GM18526 (cell line): ENCODE measurements around the gene PXK.

Experiments used
- POLR2A ChIP-seq: IDR thresholded peaks from 3 replicates; pipeline ENCODE4 v1.6.1; 2011; ENCODE audit not compliant: insufficient read length; ENCODE audit errors: extremely low read depth

PXK gene

DNA sequence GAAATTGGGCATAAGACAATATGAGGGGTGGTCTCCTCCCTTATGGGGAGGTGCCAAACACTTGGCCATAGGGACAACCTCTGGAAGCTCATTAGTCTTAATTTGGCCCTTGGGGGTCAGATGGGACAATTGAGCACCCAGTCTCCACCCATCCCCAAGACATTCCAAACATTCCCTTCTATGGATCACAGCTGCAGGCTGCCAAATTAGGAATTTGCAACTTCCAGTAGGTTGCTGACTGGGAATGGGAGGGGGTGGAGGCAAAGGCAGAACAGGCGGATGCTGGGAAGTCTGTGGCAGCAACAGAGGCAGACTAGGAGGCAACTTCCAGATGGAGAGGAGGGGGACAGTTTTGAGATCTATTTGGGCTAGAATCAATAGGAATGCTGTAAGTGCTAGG is 102.3 kb downstream of the PXK start:
- TF ChIP-seq POLR2A: no peak

DNA sequence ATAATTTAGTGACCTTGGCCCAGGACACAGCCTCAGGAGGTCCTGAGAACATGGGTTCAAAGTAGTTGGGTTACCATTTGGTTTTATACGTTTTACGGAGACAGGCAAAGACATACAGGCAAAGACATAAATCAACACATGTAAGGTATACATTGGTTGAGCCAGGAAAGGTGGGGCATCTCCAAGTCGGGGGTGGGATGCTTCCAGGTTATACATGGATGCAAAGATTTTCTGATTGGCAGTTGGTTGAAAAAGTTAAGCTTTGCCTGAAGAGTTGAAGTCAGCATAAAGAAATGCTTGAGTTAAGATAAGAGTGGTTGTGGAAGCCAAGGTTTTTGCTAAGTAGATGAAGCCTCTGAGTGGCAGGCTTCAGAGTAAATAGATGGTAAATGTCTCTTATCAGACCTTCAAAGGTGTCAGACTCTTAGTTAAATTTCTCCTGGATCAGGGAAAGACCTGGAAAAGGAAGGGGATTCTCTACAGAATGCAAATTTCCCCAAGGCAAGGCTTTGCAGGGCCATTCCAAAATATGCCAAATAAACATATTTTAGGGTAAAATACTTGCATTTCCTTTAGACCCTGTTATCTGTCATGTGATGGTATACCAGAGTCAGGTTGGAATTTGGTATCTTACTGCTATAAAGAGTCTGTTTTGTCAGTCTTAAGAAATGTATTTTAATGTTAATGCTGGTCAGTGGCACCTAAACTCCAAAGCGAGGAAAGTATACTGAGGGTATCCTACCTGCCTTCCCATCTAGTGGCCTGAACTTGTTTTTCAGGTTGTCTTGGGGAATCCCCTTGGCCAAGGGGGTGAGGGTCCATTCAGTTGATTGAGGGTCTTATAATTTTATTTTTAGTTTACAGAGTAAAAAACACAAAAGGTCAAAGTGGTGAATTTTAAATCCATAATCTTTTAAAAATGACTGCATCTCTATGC is 109.1 kb downstream of the PXK start:
- no peak for TF ChIP-seq POLR2A

DNA sequence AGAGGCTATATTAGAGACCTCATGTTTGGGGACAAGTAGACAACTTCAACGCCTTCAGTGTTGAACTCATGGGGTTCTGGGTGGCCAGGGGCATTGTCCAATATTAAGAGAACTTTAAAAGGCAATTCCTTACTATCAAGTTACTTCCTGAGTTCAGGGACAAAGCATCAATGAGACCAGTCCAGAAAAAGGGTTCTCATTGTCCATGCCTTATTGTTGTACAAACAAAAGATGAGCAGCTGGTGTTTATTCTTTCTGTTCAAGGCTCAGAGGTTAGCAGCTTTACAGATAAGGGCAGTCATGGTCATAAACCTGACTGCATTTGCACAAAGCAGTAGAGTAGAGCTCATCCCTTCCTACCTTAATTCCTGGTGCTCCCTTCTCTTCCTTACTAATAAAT is 119.5 kb downstream of the PXK start:
- TF ChIP-seq POLR2A: no peak

DNA sequence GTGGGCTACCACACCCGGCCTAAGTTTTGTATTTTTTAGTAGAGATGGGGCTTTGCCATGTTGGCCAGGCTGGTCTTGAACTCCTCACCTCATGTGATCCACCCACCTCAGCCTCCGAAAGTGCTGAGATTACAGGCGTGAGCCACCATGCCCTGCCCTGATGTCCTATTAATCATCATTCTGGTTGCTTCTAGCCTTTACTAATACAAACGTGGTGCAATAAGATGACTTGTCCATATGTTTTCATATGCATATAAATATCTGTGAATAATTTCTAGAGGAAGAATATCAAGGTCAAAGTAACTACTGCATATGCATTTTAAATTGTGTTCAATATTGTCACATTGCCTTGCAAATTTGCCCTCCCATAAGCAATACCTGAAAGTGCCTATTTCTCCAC is 126.5 kb downstream of the PXK start:
- no peak for TF ChIP-seq POLR2A

DNA sequence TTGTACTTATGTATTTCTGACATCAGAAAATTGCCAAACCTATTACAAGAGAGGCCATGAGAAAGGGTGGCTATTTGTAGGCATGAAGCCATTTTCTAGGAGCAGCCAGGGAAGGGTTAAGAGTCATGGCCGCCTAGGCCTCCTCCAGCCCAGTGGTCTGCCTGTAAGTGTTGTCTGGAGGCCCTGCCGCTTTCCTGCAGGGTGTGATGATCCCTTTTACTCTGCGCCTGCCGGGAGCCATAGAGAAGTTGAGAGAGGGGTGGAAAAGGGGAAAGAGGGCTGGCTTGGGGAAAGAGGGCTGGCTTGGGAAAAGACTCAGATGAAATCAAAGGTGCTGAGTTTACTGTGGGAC is 130.1 kb downstream of the PXK start:
- TF ChIP-seq POLR2A: no peak

DNA sequence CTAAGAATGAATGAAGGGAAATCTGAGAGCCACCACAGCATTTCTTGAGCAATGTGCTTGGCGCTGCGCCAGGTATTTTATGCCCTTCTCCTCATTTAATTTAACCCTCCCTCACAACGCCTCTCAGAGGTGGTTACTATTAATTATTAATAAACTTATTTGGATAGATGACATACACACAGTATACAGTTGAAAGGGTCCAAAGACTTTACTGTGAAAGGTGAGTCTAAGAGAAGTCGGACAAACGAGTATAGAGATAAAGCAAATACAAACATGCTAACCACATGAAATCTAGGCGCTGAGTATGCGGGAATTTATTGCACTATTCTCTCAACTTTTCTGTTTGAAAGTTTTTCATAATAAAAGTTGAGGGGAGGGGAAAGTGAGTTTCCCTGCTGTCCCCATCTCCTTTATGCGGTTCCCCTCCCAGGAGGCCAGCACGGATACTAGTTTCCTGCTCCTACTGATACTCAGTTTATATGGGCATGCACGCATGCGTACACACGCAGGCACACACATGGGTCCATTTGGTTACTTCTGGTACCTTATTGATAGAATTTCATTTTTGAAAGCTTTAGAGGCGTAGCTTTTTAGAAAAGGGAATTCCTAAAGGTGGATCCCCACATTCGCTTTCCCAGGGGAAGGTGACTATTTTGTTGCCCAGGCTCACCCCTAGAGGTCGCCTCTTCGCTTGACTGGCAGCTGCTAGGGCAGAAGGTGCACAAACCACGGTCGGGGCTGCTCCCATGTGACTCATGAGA is 130.7 kb downstream of the PXK start:
- no peak for TF ChIP-seq POLR2A

DNA sequence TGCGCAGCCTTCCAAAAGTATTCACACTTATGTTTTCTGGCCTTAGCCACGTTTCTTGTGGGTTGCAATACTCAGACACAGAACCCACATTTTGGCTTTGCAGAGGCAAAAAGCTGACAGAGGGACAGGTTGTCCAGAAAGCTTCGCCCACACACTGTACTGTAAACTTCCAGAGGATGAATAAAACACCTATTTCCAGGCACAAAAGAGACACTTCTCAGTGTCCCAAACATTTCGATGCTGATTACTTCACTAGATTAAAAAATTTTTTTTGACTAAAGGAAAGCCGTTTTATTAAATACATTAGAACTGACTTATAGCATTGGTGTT is 131.2 kb downstream of the PXK start:
- TF ChIP-seq POLR2A: no peak

DNA sequence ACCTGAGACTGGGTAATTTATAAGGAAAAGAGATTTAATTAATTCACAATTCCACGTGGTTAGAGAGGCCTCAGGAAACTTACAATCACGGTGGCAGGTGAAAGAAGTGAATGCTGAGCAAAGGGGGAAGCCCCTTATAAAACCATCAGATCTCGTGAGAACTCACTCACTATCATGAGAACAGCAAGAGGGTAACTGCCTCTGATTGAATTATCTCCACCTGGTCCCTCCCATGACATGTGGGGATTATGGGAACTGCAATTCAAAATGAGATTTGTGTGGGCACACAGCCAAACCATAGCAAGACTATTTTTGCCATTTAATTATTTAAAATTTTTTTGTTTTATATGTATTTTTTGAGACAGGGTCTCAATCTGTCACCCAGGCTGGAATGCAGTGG is 132.2 kb downstream of the PXK start:
- TF ChIP-seq POLR2A: no peak

DNA sequence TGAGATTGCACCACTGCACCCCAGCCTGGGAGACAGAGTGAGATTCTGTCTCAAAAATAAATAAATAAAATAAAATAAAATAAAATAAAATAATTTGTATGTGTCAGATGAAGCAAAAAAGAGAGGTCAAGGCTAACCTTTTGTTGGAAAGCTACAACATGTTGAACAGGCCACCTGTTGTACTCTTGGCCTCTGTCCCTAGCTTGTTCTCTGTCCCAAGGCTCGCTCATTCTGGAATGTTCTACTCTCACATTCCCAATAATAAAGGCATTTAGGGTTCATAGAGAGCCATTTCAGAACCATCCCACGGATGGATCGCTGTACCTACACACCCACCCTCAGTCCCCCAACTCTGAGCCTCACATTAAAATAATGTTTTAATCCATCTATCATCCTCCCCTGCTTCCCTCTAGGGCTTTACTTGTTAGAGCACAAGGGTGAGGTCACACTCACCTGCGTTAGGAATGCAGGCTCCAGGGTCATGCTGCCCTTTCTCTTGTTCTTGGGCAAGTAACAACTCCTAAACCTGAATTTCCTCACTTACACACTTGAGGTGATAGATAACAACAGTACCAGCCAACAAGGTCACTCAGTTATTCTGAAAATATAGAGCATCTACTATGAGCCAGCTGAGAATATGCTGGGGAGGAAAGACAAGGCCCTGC is 134.3 kb downstream of the PXK start:
- TF ChIP-seq POLR2A: no peak

DNA sequence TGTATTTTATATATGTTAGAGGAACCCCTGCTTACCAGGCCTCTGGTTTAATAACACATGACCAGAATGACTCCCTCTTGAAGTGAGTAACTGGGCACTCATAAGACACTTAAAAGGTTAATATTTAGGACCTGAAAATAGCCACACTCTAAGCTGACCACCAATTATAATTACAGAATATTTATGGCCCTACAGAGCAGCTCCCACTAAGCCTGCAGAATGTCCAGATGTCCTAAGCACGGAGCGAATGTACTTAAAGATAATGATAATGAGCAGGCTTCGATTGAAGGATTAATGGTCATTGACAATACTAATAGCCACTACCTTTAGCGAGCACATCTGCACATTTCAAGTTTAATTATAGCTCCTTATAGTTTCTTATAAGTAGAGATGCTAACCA is 136.4 kb downstream of the PXK start:
- no peak for TF ChIP-seq POLR2A

DNA sequence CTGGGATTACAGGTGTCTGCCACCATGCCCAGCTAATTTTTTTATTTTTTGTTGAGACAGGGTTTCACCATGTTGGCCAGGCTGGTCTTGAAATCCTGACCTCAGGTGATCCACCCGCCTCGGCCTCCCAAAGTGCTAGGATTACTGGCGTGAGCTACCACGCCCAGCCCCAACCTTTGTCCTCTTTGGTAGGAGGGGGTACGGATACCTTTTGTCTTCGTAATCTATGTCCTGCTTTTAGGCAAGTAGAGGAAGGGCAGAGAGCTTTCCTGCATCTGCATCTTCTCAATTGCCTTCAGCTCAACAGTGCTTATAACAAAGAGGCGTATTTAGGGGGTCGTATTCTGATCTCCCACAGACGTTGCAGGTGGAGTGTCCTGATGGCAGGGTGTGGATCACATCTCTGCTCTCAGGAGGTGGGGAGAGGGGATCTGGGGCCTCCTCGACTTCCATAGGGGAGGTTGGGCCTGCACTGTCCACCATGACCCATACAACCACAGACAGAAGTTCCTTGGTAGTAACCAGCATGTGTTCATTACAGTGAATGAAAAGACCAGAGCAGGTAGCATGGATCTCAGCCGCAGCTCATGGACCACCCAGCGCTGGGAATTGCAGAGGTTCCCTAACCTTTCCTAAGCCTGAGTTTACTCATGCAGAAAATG is 137.8 kb downstream of the PXK start:
- no peak for TF ChIP-seq POLR2A

DNA sequence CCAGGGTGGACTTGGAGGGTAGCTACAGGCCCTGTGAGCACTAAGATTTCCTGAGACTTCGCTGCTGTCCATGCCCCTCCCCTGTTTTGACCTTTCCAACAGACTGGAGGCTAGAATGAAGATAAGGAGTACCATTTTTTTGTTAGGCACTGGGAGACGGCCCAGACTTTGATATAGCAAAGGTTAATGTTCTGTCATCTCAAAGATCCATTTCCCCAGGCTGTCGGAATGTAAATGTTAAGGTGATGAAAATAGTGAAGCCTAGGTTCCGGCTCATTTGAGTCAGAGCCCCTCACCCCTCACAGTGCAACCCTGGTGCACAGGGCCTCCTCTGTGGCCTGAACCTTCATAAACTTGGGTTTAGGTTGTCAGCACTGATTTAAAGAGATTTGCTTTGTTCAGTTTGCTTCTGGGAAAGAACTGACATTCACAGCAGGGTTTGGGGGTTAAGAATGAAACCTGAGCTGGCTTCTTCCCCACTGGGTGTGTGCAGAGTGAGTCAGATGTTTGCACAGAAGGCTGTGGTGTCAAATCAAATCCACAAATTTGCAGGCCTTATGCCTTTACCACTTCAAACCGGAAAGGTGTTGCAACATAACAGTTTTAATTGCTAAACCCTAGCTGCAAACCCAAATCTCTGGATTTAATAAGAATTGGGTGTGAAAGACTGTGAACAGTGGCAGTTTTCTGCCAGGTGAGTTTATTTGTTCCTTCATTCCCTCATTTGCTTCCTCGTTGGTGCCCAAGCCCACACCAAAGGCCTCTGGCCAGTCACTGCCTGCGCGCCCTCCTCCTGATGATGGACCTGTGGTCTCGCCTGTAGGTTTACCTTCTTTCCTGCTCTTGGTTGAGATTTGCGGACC is 138.6 kb downstream of the PXK start:
- TF ChIP-seq POLR2A: no peak

DNA sequence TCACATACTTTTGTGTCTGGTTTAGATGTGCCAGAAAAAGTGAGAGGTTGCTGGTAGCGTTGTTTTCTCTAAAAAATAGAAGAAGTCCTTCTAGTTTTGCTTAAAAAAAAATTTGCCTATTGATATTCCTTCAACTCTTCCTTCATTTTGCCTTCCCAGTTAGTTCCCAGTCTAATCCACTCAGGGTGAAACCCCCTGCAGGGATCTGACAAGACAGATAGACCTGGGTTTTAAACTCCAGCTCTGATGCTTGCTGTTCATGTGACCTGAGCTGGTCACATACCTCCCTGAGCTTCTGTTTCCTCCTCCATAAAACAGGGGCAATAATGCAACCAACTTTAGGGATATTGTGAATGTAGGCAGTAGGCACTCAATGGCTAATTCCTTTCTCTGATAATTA is 140.6 kb downstream of the PXK start:
- TF ChIP-seq POLR2A: no peak

DNA sequence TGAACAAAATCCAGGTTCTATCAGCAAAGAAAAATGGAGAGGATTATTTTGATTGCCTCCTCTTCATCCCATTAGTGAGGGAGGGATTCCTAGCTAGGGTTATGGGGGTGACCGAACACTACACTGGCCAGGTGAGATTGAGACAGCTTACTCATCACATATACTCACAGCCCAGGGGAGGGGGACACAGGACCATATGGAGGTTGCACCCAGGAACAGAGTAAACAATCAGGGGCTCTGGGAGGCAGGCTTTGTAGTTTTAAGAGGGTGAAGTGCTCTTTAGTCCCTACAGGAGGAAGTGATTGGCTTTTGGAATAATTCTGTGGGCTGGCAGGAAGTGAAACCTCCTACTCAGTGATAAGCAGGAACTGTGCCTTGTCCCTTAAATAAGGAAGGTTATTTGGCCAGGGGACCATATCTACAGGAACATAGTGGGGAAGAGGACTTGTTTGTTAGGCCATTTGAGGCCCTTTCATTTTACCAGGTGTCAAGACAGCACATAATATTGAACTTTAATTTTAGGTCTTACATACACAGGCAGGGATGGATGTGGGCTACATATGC is 141.7 kb downstream of the PXK start:
- TF ChIP-seq POLR2A: no peak

DNA sequence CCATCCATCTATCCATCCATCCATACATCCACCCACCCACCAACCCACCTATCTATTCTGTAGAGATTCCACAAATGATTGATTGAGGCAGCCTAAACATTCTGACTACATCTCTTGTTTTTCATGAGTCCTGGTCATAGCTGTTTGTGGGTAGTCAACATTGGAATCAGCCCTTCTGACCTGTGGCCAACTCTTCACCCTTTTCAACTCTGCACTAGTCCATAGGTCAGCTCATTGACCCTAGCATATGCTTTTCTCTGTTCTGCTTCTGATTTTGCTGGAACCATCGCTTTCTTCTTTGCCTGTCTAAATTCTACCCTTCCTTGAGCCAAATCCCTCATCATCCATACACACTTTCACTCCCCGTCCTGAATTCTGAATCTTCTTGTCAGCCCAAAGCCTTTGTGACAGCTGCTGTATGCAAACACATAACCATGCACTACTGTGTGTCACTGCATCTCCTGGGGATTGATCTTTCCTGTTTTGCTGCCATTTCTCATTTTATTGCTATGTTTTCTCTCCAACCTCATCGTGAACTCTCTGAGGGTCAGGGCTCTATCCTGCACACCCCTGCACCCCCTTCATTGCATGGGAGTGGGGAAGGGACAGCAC is 142.4 kb downstream of the PXK start:
- no peak for TF ChIP-seq POLR2A
